GM10266 (cell line): Measurements from ENCODE around the gene APP.

Experiments
- DNase-seq: peaks from one replicate; pipeline ENCODE4 v3.0.0; 2012; ENCODE audit errors: extremely low spot score
- CTCF ChIP-seq: IDR thresholded peaks from 2 replicates; pipeline ENCODE4 v1.5.1; 2012; ENCODE audit warnings: mild to moderate bottlenecking, low read depth; ENCODE audit not compliant: control insufficient read depth, insufficient read depth; ENCODE audit errors: missing control alignments

APP gene

GRCh38 chr21:26115305-26115704 lies 55.3 kb downstream of the APP start:
- TF ChIP-seq CTCF = no peak
- no peak for DNase-seq

- DNase-seq = no peak
- no peak for TF ChIP-seq CTCF
These were observed 57.6 kb downstream of the APP start for GRCh38 chr21:26112975-26113374.

- no peak for DNase-seq
- TF ChIP-seq CTCF = no peak
These were observed 58.3 kb downstream of the APP start for GRCh38 chr21:26112127-26112742.

- no peak for TF ChIP-seq CTCF
- DNase-seq = no peak
These were observed 59.9 kb downstream of the APP start for GRCh38 chr21:26110715-26111114.

- TF ChIP-seq CTCF = no peak
- DNase-seq = no peak
These were observed 63.1 kb downstream of the APP start for GRCh38 chr21:26107429-26107828.

- TF ChIP-seq CTCF = no peak
- no peak for DNase-seq
These were observed 64.0 kb downstream of the APP start for GRCh38 chr21:26106562-26106961.

- no peak for DNase-seq
- TF ChIP-seq CTCF = no peak
These were observed 64.8 kb downstream of the APP start for GRCh38 chr21:26105819-26106218.
